SH-SY5Y (cell line): ENCODE data around the gene SUSD6.

Experiments used
- GATA2 ChIP-seq: IDR thresholded peaks from 2 replicates; pipeline ENCODE4 v1.6.1; 2011; ENCODE audit warnings: mild to moderate bottlenecking, low read depth, low read length
- GATA3 ChIP-seq: IDR thresholded peaks from 2 replicates; pipeline ENCODE4 v1.6.1; 2011; ENCODE audit warnings: low read depth, mild to moderate bottlenecking, low read length, moderate library complexity

Gene SUSD6

DNA sequence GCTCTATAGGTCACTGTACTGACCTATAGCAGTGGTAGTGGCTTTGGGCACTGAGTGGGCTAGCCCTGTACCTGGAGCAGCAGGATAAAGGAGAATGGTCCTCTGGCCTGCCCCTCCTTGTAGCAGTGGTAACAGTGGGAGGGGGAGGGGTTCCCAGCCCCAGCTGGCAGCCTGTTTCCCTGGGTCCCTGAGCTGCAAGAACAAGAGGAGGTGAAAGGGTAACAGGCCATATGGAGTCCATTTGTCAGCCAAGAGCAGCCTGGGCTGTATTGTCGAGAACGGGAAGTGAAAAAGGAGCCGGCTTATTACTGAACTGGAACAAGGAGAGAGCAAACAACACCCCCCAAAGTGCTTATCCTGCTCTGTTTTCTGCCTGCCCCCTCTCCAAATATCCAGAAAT lies 81.7 kb downstream of the SUSD6 start:
- TF ChIP-seq GATA2 = no peak
- TF ChIP-seq GATA3 = no peak

DNA sequence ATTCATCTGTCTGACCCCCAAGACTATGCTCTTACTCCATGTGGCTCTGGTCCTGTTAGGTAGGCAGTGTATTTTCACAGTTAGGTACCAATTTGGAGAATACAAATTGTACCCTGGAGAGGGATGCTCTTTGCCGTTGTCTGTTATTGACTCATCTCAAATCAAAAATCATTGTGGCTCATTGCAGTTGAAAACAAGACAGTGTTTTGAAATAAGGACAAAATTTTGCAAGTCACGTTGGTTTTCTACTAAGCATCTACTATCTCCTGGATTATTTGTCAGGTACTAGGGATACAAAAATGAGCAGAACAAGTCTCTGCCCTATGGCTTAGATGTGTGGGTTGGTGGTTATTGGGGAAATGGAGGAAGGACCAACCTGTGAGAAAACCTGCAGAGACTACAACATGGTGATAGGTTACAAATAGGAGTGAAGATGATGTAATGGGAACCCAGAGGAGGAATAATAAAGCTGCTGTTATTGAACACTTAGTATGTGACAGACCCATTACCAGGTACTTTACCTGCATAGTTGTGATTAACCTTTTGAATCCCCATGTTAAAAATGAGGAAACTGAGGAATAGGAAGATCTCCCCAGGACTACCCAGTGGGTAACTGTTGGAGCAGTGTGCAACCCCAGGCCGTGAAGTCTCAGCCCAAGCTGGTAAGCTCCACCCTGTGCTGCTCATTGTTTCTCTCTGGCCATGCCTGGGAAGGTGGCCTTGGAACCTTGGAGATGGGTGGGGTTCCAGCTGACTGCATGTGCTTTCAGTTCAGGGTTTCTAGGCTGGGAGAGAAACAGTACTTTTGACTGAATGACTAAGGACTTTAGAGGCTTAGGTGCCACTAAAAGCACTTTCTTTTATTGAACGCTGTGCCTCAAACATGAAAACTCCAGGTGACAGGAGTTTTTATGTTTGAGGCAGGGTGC lies 82.7 kb downstream of the SUSD6 start:
- TF ChIP-seq GATA2 = no peak
- TF ChIP-seq GATA3 = no peak

DNA sequence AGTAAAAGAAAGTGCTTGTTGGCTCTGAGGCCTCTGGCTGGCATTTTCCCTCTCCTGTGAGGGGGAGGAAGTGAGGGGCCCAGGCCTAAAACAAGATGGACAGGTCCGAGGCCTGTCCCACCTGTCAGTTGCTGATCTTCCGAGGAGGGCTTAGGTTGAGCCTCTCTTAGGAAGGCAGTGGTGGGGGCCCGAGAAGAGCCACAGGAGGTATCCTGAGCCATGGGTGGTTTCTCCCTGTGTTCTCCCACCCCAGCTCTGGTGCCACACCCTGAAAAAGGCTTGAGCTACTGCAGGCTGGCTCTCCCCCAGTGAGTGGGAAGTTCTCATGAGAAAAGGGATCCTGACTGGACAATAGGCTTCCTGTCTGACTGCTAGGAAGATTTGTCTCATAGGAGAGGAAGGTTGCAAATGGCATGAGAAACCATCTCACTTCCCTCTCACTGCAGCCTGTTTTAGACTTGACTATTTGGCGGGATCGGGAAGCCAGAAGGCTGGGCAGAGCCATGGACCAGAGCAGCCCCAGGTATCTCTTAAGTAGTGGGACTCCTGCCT lies 83.4 kb downstream of the SUSD6 start:
- no peak for TF ChIP-seq GATA2
- TF ChIP-seq GATA3 = no peak

GRCh38 chr14:69695322-69696203 lies 84.2 kb downstream of the SUSD6 start:
- TF ChIP-seq GATA3 (no peak), GATA2 (no peak)

DNA sequence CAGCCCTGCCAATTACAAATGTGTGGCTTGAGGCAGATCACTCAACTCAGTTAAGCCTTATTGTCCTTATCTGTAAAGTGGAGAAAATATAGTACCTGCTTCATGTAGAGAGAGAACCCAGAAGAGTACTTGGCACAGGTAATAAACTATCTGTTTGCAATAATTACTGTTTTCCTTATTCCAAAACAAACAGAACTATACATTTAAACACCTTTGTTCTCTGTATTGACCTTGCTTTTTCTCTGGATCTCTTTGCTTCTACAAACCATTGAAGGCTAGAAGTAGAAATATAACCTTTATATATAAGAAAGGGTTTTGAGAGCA lies 84.8 kb downstream of the SUSD6 start:
- TF ChIP-seq GATA3 = no peak
- TF ChIP-seq GATA2 = no peak

GRCh38 chr14:69696633-69697557 lies 85.5 kb downstream of the SUSD6 start:
- TF ChIP-seq GATA3 (no peak), GATA2 (no peak)

- TF ChIP-seq GATA3 (no peak), GATA2 (no peak)
Measured at GRCh38 chr14:69698572-69698971, 87.2 kb downstream of the SUSD6 start.

DNA sequence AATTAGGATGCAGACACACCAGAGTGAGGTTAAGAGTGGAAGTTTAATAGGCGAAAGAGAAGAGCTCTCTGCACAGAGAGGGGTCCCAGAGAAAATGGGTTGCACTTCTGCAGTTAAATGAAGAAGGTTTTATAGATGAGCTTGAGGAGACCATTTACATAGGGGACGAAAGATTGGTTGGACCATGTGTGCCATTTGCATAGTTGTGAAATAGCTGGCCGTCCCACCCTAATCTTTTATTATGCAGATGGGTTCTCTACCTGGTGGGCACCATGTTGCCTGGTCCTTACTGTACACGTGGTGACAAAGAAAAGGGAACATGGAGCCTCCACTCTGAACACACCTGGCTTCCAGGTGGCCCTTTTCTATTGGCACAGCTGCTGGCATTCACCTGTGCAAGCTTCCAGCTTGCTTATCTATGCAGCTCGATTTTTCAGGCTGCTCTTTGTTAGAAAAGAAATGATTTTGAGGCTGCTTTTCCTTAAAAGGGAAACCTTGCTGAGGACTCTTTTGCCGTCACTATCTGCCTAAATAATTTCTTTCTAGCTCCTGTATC lies 88.4 kb downstream of the SUSD6 start:
- TF ChIP-seq GATA2 = no peak
- TF ChIP-seq GATA3 = no peak

GRCh38 chr14:69700575-69700974 lies 89.2 kb downstream of the SUSD6 start:
- no peak for TF ChIP-seq GATA3
- TF ChIP-seq GATA2 = no peak

GRCh38 chr14:69701291-69701690 lies 89.9 kb downstream of the SUSD6 start:
- TF ChIP-seq GATA2 (no peak), GATA3 (no peak)

DNA sequence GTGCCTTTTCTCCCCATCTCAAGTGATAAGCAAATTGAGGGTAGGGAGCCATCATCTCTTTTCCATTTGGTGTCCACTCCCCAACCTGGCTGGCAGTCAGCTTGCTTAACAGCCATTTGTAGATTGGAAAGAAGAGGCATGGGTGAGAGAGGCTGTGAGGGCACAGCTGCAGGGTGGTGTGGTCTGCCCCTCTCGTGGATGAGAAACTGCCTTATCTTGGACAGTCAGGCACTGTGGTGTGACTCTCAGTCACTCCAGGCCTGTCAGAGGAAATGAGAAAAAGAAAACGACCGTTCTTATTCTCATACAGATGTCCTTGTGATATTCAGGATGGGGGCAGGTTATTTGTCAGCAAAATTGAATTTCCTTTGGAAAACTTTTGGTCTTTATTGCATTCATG lies 90.5 kb downstream of the SUSD6 start:
- no peak for TF ChIP-seq GATA3
- TF ChIP-seq GATA2 = no peak

- no peak for TF ChIP-seq GATA3
- TF ChIP-seq GATA2 = no peak
Measured at GRCh38 chr14:69703047-69704039, 91.9 kb downstream of the SUSD6 start.
